H9 (cell line): ENCODE data around the gene SLX4IP. TPM values are rescaled to one million over a fixed set of nuclear protein-coding genes. Genes with fewer than 3 reads are reported as not detected.

Source experiments
- DNase-seq: peaks from one replicate; pipeline ENCODE4 v3.0.0-alpha.2; 2017
- H2AFZ ChIP-seq: one replicate; pipeline ENCODE4 v1.6.1; 2013; ENCODE audit warnings: mild to moderate bottlenecking, low read length, control low read depth, moderate library complexity
- H2AK5ac ChIP-seq: 2 replicates; pipeline ENCODE4 v1.6.1; 2013; ENCODE audit warnings: low read length, control low read depth, mixed read lengths; ENCODE audit not compliant: insufficient read length
- H2BK120ac ChIP-seq: one replicate; pipeline ENCODE4 v1.6.1; 2013; ENCODE audit warnings: low read depth, mild to moderate bottlenecking, low read length, control low read depth, inconsistent platforms; ENCODE audit not compliant: poor library complexity, severe bottlenecking
- H2BK12ac ChIP-seq: 2 replicates; pipeline ENCODE4 v1.6.1; 2013; ENCODE audit warnings: low read length, control low read depth, mixed read lengths, low read depth; ENCODE audit not compliant: insufficient read length
- H2BK15ac ChIP-seq: 2 replicates; pipeline ENCODE4 v1.6.1; 2013; ENCODE audit warnings: low read depth, low read length, control low read depth
- H2BK20ac ChIP-seq: one replicate; pipeline ENCODE4 v1.6.1; 2013; ENCODE audit warnings: low read depth, mild to moderate bottlenecking, low read length, control low read depth, inconsistent platforms; ENCODE audit not compliant: poor library complexity, severe bottlenecking
- H2BK5ac ChIP-seq: 2 replicates; pipeline ENCODE4 v1.6.1; 2013; ENCODE audit warnings: low read length, control low read depth, mixed read lengths; ENCODE audit not compliant: insufficient read length
- H3K14ac ChIP-seq: 2 replicates; pipeline ENCODE4 v1.6.1; 2013; ENCODE audit warnings: low read length, control low read depth; ENCODE audit not compliant: insufficient read depth
- H3K18ac ChIP-seq: 2 replicates; pipeline ENCODE4 v1.6.1; 2013; ENCODE audit warnings: low read depth, mild to moderate bottlenecking, mixed read lengths, low read length, control low read depth; ENCODE audit not compliant: insufficient read length
- H3K23ac ChIP-seq: 2 replicates; pipeline ENCODE4 v1.6.1; 2013; ENCODE audit warnings: low read length, control low read depth, mixed read lengths, low read depth; ENCODE audit not compliant: insufficient read length
- H3K23me2 ChIP-seq: 2 replicates; pipeline ENCODE4 v1.6.1; 2013; ENCODE audit warnings: low read depth, mild to moderate bottlenecking, mixed read lengths, low read length, control low read depth; ENCODE audit not compliant: insufficient read length, poor library complexity, severe bottlenecking
- H3K27ac ChIP-seq: 2 replicates; pipeline ENCODE4 v1.5.1; 2013; ENCODE audit warnings: low read length, control low read depth, mixed read lengths, low read depth; ENCODE audit not compliant: insufficient read length
- H3K27me3 ChIP-seq: 2 replicates; pipeline ENCODE4 v1.6.1; 2013; ENCODE audit warnings: low read length, control low read depth, inconsistent platforms; ENCODE audit not compliant: insufficient read depth
- H3K4ac ChIP-seq: 2 replicates; pipeline ENCODE4 v1.6.1; 2013; ENCODE audit warnings: low read depth, mild to moderate bottlenecking, control low read depth, inconsistent platforms, low read length, moderate library complexity
- H3K4me1 ChIP-seq: 2 replicates; pipeline ENCODE4 v1.6.1; 2013; ENCODE audit warnings: low read length, control low read depth, inconsistent platforms; ENCODE audit not compliant: insufficient read depth
- H3K4me2 ChIP-seq: 2 replicates; pipeline ENCODE4 v1.6.1; 2013; ENCODE audit warnings: low read length, control low read depth, mixed read lengths; ENCODE audit not compliant: insufficient read length, insufficient read depth
- H3K56ac ChIP-seq: 2 replicates; pipeline ENCODE4 v1.6.1; 2013; ENCODE audit warnings: low read depth, mild to moderate bottlenecking, mixed read lengths, low read length, control low read depth; ENCODE audit not compliant: insufficient read length
- H3K79me1 ChIP-seq: 2 replicates; pipeline ENCODE4 v1.6.1; 2013; ENCODE audit warnings: low read depth, mild to moderate bottlenecking, moderate library complexity, low read length, control low read depth, inconsistent platforms; ENCODE audit not compliant: insufficient read depth, poor library complexity, severe bottlenecking
- H3K79me2 ChIP-seq: 2 replicates; pipeline ENCODE4 v1.6.1; 2013; ENCODE audit warnings: low read length, control low read depth, inconsistent platforms; ENCODE audit not compliant: insufficient read depth
- H3K9ac ChIP-seq: 2 replicates; pipeline ENCODE4 v1.6.1; 2013; ENCODE audit warnings: low read length, control low read depth, mixed read lengths; ENCODE audit not compliant: insufficient read length; ENCODE audit errors: extremely low read depth
- H3K9me3 ChIP-seq: one replicate; pipeline ENCODE4 v1.6.1; 2013; ENCODE audit warnings: low read depth, low read length, inconsistent platforms; ENCODE audit not compliant: control insufficient read depth
- H3T11ph ChIP-seq: one replicate; pipeline ENCODE4 v1.6.1; 2013; ENCODE audit warnings: mild to moderate bottlenecking, low read length, control low read depth, inconsistent platforms
- H4K20me1 ChIP-seq: one replicate; pipeline ENCODE4 v1.6.1; 2013; ENCODE audit not compliant: control insufficient read depth, insufficient read length, insufficient read depth
- H4K5ac ChIP-seq: 2 replicates; pipeline ENCODE4 v1.6.1; 2013; ENCODE audit warnings: low read depth, mild to moderate bottlenecking, mixed read lengths, low read length, control low read depth; ENCODE audit not compliant: insufficient read length
- H4K8ac ChIP-seq: replicated peaks from 2 replicates; pipeline ENCODE4 v1.6.1; 2013; ENCODE audit warnings: low read length, control low read depth, mixed read lengths, low read depth; ENCODE audit not compliant: insufficient read length
- H4K91ac ChIP-seq: 2 replicates; pipeline ENCODE4 v1.6.1; 2013; ENCODE audit warnings: low read depth, mild to moderate bottlenecking, moderate library complexity, mixed read lengths, low read length, control low read depth; ENCODE audit not compliant: insufficient read length
- H3K27ac Mint-ChIP-seq, 3 experiments: 2 replicates in 2 of 3; 3 replicates in 1 of 3; pipeline ENCODE4 v1.8.0; 2020 to 2021; ENCODE audit warnings: mixed read lengths in 3 of 3, mild to moderate bottlenecking in 1 of 3, moderate library complexity in 1 of 3
- H3K27me3 Mint-ChIP-seq: 2 replicates; pipeline ENCODE4 v1.8.0; 2021; ENCODE audit warnings: low read depth, mild to moderate bottlenecking, moderate library complexity, mixed read lengths
- H3K36me3 Mint-ChIP-seq, 3 experiments: 2 replicates in 2 of 3; 3 replicates in 1 of 3; pipeline ENCODE4 v1.8.0; 2020 to 2021; ENCODE audit warnings: low read depth in 3 of 3, mixed read lengths in 3 of 3; ENCODE audit not compliant: insufficient read depth in 1 of 3
- H3K4me1 Mint-ChIP-seq, 2 experiments: 2 replicates each; pipeline ENCODE4 v1.8.0; 2020; ENCODE audit warnings: mixed read lengths in 2 of 2
- H3K4me3 Mint-ChIP-seq, 2 experiments: 2 replicates in 1 of 2; 3 replicates in 1 of 2; pipeline ENCODE4 v1.8.0; 2020 to 2021; ENCODE audit warnings: mild to moderate bottlenecking in 2 of 2, mixed read lengths in 2 of 2, moderate library complexity in 1 of 2
- H3K9me3 Mint-ChIP-seq, 2 experiments: 2 replicates in 1 of 2; 3 replicates in 1 of 2; pipeline ENCODE4 v1.8.0; 2020; ENCODE audit warnings: mild to moderate bottlenecking in 2 of 2, mixed read lengths in 2 of 2, moderate library complexity in 1 of 2
- CTCF ChIP-seq: fragments of 200-600 bp; sonication (generic); conservative IDR thresholded peaks from 3 replicates; pipeline ENCODE4 v1.8.0; 2021; ENCODE audit warnings: antibody characterized with exemption, mild to moderate bottlenecking
- WGBS: extraction: QIAGEN DNeasy Blood & Tissue Kit; methylation state at CpG from one replicate; pipeline ENCODE4 v1.1.7; 2013; ENCODE audit warnings: missing lambda C conversion rate, low lambda C conversion rate, mixed read lengths; ENCODE audit not compliant: insufficient read length; ENCODE audit errors: extremely low coverage; 5-methylcytosine and 5-hydroxymethylcytosine counted together
- total RNA-seq: library from RNA; stranded (reverse); gene quantifications from 2 replicates; pipeline ENCODE4 v1.2.1, GENCODE V29; 2021

The SLX4IP gene
- total RNA-seq, 1 experiment from 2014 or later = 7.9 TPM

GRCh38 chr20:10634683-10635411, 199.7 kb downstream of the SLX4IP start:
- no peak overlapping the region for H3K27ac ChIP-seq
- peaks cover 6% of the 10 kb centered on the region for H3K27me3 Mint-ChIP-seq
- no CpG with 5 or more reads among the region's 11 CpGs for WGBS

More at GRCh38 chr20:10634683-10635411, 199.7 kb downstream of the SLX4IP start:
- H2BK20ac ChIP-seq = no peak overlapping the region
- H2BK120ac ChIP-seq = no peak overlapping the region
- no peak overlapping the region for H4K5ac ChIP-seq
- no peak overlapping the region for H3K4me2 ChIP-seq
- peaks cover 89 to 91% of the 10 kb centered on the region in 2 experiments for H3K4me1 Mint-ChIP-seq
- H2AFZ ChIP-seq = no peak overlapping the region
- no peaks in the 10 kb centered on the region for H3K23me2 ChIP-seq
- peaks cover 14 to 29% (median 15%) of the 10 kb centered on the region in 3 experiments for H3K36me3 Mint-ChIP-seq
- no peaks in the 10 kb centered on the region for H3K9me3 ChIP-seq
- peak overlapping the region in 1 of 3 experiments; percentile 38; a peak in 1 of 7 replicates for H3K27ac Mint-ChIP-seq
- H2AK5ac ChIP-seq = no peak overlapping the region
- no peak overlapping the region for H3K14ac ChIP-seq
- no peaks in the 10 kb centered on the region for H4K20me1 ChIP-seq
- H3K18ac ChIP-seq = no peak overlapping the region
- no peaks in the 10 kb centered on the region for H3K27me3 ChIP-seq
- no peaks in the 10 kb centered on the region for H3K79me2 ChIP-seq
- no peak for TF ChIP-seq CTCF
- H4K91ac ChIP-seq = no peak overlapping the region
- no peak overlapping the region for H2BK5ac ChIP-seq
- no peak overlapping the region for H3K4ac ChIP-seq
- H4K8ac ChIP-seq = no peak overlapping the region
- no peak for DNase-seq
- no peaks in the 10 kb centered on the region for H3K79me1 ChIP-seq
- no peak overlapping the region for H2BK15ac ChIP-seq
- no peak overlapping the region for H3K23ac ChIP-seq
- peaks cover 15% of the 10 kb centered on the region; the same call in 1 of the 2 replicates for H3K4me1 ChIP-seq
- H2BK12ac ChIP-seq = no peak overlapping the region
- no peak overlapping the region for H3T11ph ChIP-seq
- H3K9me3 Mint-ChIP-seq = no peaks in the 10 kb centered on the region
- H3K4me3 Mint-ChIP-seq = no peak overlapping the region
- no peak overlapping the region for H3K9ac ChIP-seq
- H3K56ac ChIP-seq = no peak overlapping the region
